Body of pancreas (tissue), 4 donors: ENCODE results near the gene PDCD1. TPM values are rescaled to one million over a fixed set of nuclear protein-coding genes. Genes with fewer than 3 reads are reported as not detected.

ENCODE experiments used
- ATAC-seq: fragments of 150-250 bp; one replicate; pipeline ENCODE4 v1.9.1; 2016
- DNase-seq, 4 donors: peaks; one replicate each; pipeline ENCODE4 v3.0.0-alpha.2; 2019
- H3K27ac ChIP-seq, 4 donors: fragments of 200-600 bp; sonication (generic); 1 replicate in 3 of 4; 2 replicates in 1 of 4; pipeline versions ENCODE4 v1.5.1 to v1.6.1; 2016 to 2019; ENCODE audit warnings: mild to moderate bottlenecking in 1 of 4, mixed read lengths in 1 of 4, moderate library complexity in 1 of 4
- H3K27me3 ChIP-seq, 2 donors: fragments of 200-600 bp; sonication (generic); one replicate each; pipeline ENCODE4 v1.6.0; 2016; ENCODE audit warnings: mild to moderate bottlenecking in 1 of 2
- H3K36me3 ChIP-seq, 2 donors: fragments of 200-600 bp; sonication (generic); replicated peaks in 1 of 2; 2 replicates each; pipeline ENCODE4 v1.5.1; 2016; ENCODE audit warnings: low read depth in 2 of 2; ENCODE audit not compliant: insufficient read depth in 1 of 2
- H3K4me1 ChIP-seq: fragments of 200-600 bp; sonication (generic); one replicate; pipeline ENCODE4 v1.6.0; 2016
- H3K4me3 ChIP-seq, 2 donors: fragments of 200-600 bp; sonication (generic); 1 replicate in 1 of 2; 2 replicates in 1 of 2; pipeline ENCODE4 v1.5.1; 2016 to 2019
- H3K9me3 ChIP-seq, 3 donors: fragments of 200-600 bp; sonication (generic); 1 replicate in 2 of 3; 2 replicates in 1 of 3; pipeline ENCODE4 v1.5.1; 2016
- POLR2A ChIP-seq, 3 donors: fragments of 450-650 bp; IDR thresholded peaks; one replicate each; pipeline ENCODE4 v1.6.1; 2016; ENCODE audit warnings: antibody characterized with exemption in 3 of 3, mild to moderate bottlenecking in 2 of 3
- WGBS, 2 donors: methylation state at CpG; one replicate each; pipeline ENCODE4 v1.1.5; 2017; 5-methylcytosine and 5-hydroxymethylcytosine counted together
- intact Hi-C: fragments of 100-400 bp; cut with DNase I; formaldehyde crosslinking; loops from one replicate; pipeline ENCODE4 v1.15.1; 2023
- total RNA-seq, 2 donors: library from RNA; depleted of rRNA; stranded (reverse); fragments of >200 nt; gene quantifications; one replicate each; pipeline ENCODE4 v1.1.0, GENCODE V29; 2016
- TF ChIP-seq, protein P1 (sequence below), 7 experiments: fragments of 450-650 bp in 4 of 7; fragments of 200-600 bp in 3 of 7; sonication (generic) in 3 of 7; IDR thresholded peaks; one replicate each; pipeline ENCODE4 v1.5.1; 2016 to 2019; ENCODE audit warnings: antibody characterized with exemption in 7 of 7

The PDCD1 gene
- total RNA-seq, 2 donors from 2014 or later = 0.99 to 1.3 TPM

DNA sequence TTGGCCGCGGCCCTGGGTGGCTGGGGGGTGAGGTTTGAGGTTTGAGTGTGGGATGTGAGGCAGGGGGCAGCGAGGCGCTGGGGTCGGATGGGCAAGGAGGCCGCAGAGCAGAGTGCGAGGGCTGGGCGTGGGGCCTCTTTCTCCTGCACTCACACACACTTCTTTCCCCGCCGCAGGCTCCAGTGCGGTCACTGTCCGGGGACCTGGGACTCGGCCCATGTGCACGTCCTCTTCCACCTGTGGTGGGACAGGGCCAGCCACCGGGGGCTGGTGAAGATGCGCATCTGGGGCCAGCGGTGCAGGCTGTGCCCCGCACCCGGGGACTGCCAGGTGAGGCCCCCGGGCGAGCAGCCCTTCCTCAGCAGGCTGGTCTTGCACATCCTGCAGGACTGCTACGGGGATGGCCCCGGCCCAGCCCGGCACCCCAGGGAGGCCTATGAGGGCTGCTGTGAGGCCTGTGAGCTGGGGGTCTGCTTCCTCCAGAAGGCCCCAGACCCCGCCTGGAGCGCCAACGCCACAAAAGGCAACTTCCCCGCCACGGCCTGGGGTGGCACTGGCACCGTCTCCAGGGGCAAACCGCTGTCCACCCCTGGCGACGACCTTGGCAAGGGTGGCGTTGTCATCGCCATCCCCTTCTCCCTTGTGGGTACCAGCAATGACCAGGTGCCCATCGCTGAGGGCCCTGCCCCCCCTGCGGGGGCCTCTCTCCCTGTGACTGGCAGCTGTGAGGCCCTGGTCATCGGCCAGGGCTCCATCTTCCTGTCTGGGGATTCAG is 13.0 kb upstream of the PDCD1 start:
- Histone ChIP-seq H3K4me3 (no peak overlapping the region), H3K4me1 (peaks cover 6% of the 10 kb centered on the region), H3K36me3 (no peaks in the 10 kb centered on the region), H3K9me3 (no peaks in the 10 kb centered on the region), H3K27ac (no peak overlapping the region), H3K27me3 (no peaks in the 10 kb centered on the region)
- TF ChIP-seq, protein P1, sequence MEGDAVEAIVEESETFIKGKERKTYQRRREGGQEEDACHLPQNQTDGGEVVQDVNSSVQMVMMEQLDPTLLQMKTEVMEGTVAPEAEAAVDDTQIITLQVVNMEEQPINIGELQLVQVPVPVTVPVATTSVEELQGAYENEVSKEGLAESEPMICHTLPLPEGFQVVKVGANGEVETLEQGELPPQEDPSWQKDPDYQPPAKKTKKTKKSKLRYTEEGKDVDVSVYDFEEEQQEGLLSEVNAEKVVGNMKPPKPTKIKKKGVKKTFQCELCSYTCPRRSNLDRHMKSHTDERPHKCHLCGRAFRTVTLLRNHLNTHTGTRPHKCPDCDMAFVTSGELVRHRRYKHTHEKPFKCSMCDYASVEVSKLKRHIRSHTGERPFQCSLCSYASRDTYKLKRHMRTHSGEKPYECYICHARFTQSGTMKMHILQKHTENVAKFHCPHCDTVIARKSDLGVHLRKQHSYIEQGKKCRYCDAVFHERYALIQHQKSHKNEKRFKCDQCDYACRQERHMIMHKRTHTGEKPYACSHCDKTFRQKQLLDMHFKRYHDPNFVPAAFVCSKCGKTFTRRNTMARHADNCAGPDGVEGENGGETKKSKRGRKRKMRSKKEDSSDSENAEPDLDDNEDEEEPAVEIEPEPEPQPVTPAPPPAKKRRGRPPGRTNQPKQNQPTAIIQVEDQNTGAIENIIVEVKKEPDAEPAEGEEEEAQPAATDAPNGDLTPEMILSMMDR (IDR thresholded peaks at IDR 0.05) = no peak
- no peak for TF ChIP-seq POLR2A (IDR thresholded peaks at IDR 0.05)
- intact Hi-C loops = no loop called here
- DNase-seq (no peak), ATAC-seq (no peak)
- 84 to 97% methylated on average over 6 to 30 of the region's 38 CpGs for WGBS, 2 donors

DNA sequence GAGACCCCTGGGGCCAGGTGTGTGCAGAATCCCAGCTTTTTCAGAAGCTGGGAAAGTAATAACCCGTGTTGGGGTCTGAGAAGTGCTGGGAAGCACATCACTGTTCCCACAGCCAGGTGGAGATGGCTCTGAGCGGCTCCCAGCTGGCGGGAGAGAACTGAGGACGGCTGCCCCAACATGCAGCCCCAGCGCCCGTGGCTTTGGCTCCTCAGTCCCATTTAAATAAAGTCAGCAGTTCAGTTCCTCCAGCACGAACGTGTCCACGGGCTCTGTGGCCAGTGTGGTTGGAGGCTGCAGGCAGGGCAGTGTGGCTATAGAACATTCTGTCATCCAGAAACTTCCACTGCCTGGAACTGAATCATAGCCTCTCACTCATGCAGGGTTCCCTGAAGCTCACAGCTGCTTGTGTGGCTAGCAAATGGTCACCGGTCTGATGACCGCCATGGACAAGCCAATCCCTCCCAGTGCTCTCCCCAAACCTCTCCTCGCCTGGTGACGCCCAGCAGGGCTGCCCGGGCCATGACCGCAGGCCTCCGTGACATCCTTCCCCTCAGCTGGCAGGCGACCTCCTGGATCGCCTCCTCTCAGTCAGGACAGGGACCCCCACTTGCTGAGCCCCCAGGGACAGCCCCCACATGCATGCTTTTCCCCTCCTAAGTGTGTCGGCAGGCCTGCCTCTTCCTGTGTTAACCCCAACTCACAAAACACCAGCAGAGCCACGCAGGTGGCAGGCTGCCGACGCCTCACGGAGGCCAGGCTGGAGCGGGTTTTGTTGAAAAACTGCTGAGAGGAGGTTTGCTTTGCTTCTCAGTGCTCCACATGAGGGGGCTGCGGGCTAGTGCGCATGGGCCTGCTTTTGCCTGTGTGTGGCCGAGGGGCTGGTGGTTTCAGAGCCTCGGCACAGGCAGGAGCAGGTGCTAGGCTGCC is 12.2 kb upstream of the PDCD1 start:
- no peak overlapping the region for H3K4me3 ChIP-seq
- H3K4me1 ChIP-seq = peaks cover 6% of the 10 kb centered on the region
- ATAC-seq (no peak), DNase-seq (no peak)
- H3K27me3 ChIP-seq = peaks cover 0 to under 1% of the 10 kb centered on the region in 2 donors
- no peak overlapping the region for H3K27ac ChIP-seq
- WGBS, 2 donors = 74% methylated on average over 9 to 27 of the region's 28 CpGs
- no peaks in the 10 kb centered on the region for H3K9me3 ChIP-seq
- intact Hi-C loops = no loop called here
- H3K36me3 ChIP-seq = no peaks in the 10 kb centered on the region
- TF ChIP-seq, protein P1 (IDR thresholded peaks at IDR 0.05) = no peak
- no peak for TF ChIP-seq POLR2A (IDR thresholded peaks at IDR 0.05)

DNA sequence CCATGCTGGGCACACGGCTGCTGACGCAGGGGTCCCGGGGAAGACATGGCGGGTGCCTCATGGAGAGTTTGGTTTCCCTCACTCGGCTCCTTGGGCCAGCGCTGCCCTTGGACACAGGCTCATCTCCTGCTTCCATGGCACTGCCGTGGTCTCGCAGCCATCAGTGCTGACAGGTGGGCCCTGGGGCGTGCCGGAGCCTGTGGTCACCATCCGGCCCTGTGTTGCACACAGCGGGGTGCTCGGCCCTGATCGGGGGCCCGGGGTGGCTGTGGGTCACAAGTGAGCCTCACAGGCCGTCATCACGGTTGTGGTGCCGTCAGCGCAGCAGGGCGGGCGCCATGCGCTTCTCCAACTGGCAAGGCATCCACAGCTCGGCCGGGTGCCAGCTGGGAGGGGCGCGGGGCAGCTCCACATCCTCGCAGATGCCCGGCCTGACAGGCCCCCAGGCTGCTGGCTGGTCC is 11.4 kb upstream of the PDCD1 start:
- Histone ChIP-seq H3K27me3 (peaks cover 0 to 7% of the 10 kb centered on the region in 2 donors), H3K9me3 (no peaks in the 10 kb centered on the region), H3K4me1 (peaks cover 6% of the 10 kb centered on the region), H3K27ac (no peak overlapping the region), H3K36me3 (no peaks in the 10 kb centered on the region), H3K4me3 (no peak overlapping the region)
- DNase-seq (no peak), ATAC-seq (no peak)
- WGBS, 2 donors = 80 to 85% methylated on average over 9 to 26 of the region's 28 CpGs
- intact Hi-C loops = no loop called here
- TF ChIP-seq POLR2A (IDR thresholded peaks at IDR 0.05) = no peak
- TF ChIP-seq, protein P1 (IDR thresholded peaks at IDR 0.05) = no peak

DNA sequence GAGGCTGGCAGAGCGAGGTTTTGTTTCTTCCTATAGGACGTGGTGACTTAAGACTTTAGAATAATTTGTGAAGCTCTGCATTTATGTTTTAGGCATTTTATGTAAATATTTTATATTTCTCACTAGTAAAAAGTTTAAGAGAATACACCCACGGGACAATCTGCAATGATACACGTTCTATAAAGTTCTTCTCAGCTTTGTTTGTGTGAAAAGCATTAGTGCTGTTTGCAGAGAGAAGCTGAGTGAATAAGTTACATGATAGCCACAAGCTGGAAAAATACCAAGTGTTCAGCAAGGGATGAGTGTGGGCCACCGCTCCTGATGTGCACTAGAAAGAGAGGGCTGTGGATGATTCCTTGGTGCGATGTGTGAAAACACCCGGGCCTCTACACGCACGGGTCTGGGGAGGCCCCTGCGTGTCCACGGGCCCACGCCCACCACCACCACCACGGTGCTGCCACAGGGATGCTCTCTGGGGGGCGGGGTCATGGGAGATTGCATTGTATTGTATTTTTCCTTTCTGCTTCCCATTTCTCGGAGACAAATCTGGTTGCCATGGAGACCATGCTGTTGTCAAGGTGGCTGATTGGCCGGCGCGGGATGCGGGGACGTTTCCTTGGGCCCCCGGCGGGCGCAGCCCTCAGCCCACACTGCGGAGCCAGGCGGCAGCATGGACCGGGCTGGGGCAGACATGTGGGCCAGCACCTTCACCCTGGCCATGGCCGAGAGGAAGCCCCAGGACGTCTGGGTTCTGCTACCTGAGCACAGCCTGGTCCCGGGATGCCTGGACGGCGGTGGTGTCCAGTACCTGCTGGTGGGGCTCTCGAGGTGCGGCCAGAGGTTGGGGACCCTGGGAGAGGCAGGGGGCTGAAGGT is 10.6 kb upstream of the PDCD1 start, which contains the start of gene RTP5:
Gene RTP5, plus strand, starts transcription at position 643 of the 875 bp plus-strand sequence. Its CDS starts 28 bp downstream, at position 671.
- Histone ChIP-seq H3K27ac (no peak within 1 kb of the TSS), H3K27me3 (peaks cover 0 to 7% of the 10 kb centered on the region in 2 donors), H3K9me3 (no peaks in the 10 kb centered on the region), H3K4me3 (no peak within 1 kb of the TSS), H3K4me1 (peaks cover 6% of the 10 kb centered on the region), H3K36me3 (no peaks in the 10 kb centered on the region)
- intact Hi-C loops = no loop called here
- TF ChIP-seq, protein P1 (IDR thresholded peaks at IDR 0.05) = no peak
- TF ChIP-seq POLR2A (IDR thresholded peaks at IDR 0.05) = no peak
- WGBS, 2 donors = 70 to 71% methylated on average over 28 to 32 of the region's 33 CpGs
- no peak for ATAC-seq
- DNase-seq = no peak
